ENCODE results near the gene CD47.

CD47 gene

DNA sequence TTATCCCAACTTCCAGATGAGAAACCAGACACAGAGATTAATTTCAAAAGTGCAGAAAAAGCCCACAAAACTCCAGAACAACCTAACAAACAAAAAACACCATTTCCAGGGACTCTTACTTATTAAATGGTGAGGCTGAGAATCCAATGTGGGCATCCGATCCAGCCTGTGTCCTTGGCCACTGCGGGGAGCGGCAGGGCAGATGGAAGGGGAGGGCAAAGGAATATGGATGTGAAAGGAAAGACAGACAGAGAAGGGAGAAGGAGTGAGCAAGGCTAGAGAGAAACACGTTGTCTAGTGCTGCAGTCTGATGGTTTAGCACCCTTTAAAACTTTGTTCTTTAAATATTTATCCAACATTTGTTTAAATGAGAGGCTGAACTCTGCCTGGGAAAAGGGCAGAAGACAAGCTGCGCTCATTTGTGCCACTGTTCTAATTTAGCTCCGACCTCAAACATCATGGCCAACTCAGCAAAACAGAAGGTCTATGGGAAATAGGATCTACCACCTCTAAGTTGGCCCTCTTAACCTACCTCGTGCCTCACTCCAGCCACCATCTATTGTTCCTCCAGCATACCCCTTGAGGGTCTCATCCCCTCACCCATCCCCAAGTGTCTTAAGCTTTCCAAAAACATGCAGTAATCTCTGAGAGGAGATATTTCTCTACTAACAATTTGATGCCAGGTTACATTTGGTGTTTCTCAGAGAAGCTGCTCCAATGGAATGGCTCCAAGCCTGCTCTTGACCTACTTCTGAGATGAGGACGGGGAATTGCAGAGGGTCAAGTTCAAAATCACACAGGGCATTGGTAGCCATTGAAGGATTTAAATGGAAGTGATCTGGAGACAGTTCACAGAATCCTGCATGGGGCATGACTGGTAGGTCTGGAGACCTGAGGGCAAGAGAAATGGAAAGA is 77.4 kb downstream of the CD47 start:
- no peak for DNase-seq (ENCODE audit: low spot score)

DNA sequence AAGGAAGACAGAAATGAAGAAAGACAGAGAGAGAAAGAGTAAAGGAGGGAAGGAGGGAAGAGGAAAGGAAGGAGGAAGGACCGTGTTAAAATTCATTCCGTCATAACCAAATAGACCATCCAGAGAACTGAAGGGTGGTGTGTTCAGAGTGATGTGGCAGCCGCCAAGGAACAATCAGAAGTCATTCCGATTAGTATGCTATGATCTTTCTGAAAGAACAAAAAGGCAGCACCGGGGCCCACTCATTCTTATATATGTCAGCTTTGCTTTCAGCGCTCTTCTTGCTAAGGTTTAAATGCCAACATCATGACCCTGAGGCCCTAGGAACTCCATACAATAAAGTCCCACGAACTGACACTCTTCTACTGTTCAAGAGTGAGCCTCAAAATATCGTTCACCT is 78.5 kb downstream of the CD47 start:
- no peak for DNase-seq (ENCODE audit: low spot score)

DNA sequence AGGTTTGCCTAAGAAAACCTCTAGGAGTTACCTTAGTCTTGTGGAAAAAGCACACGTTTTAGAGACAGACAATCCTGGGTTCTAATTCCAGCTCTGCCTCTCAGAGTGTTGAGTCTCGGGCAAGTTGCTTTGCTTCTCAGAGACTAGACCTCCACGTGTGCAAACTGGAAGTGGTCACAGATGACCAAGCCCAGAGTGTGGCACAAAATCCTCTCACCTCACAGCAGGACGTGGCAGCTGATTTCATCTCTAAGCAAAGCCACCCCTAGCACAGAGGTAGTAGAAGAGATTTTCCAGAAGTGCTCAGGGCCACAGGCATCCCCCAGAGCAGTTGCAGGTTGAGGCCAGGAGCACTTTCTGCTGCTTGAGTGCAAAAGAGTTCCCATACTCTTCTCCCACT is 79.2 kb downstream of the CD47 start:
- DNase-seq (ENCODE audit: low spot score) = no peak

DNA sequence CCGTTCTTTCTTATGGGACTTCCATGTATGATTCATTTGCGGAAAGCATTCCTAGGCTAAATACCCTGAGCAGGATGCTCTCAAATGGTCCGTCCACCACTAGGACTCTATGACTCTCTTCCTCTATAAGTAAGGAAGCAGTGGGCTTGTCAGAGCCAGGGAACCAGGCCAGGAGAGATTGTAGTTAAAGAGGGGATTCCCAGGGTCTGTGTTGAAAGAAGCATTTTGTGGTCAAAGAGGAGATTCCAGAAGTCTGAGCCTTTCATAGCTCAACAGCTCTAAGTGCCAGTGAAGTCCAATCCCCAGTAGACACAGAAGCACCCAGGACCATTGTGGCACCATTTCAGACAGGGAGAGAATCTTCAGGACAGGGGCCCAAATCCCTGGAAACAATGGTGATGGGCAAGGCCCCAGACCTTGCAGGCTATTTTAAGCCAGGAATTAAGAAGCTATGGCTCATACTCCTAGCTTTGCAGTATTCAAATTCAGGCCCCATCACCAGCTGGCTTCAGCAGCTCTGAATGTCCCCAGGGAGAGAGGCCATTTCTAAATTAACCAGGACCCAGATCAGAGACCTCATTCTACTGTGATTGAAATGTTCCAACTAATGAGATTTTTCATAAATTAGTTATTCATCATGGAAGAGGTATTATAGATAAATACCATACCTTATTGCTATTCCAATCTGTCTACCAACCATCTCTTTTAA is 81.7 kb downstream of the CD47 start:
- peak; percentile 50 for DNase-seq (ENCODE audit: low spot score)

DNA sequence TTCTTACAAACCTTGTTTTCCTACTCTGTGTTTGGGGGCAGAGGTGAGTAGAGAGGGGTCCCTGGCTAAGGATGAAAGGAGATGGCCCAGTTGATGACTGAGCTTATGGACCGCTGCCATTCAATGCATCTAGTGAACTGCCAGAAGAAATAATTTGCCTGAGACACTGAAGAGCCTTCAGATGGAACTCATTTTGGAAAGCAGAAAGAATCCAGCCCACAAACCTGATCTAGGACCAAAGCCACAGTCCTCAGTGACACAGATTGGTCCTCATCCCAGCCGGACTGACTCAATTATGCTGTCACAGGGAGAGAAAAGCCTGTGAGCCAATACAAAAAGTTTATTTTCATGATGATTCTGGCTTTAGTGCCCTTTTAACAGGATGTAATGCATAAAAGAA is 82.7 kb downstream of the CD47 start:
- peak; percentile 74 for DNase-seq (ENCODE audit: low spot score)

DNA sequence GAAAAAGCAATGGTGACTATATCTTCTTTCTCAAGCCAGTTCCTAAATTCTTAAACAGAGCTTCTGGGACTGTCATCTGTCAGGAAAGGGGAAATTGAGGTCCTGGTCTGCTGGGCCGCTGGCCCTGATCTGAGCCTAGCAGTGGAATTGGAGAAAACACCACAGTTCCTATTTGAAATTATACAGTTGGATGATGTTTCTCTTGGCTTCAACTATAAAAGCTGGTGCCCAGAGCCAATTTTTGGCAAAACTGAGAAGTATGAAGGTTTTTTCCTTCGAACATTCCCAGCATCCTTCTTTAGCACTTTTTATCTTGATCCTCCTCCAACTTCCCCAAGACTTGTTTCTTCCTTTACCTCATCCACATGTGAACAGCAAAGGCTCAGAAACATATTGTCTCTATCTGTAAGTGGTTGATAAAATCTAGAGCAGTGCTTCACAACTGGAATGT is 83.9 kb downstream of the CD47 start:
- DNase-seq (ENCODE audit: low spot score) = no peak

DNA sequence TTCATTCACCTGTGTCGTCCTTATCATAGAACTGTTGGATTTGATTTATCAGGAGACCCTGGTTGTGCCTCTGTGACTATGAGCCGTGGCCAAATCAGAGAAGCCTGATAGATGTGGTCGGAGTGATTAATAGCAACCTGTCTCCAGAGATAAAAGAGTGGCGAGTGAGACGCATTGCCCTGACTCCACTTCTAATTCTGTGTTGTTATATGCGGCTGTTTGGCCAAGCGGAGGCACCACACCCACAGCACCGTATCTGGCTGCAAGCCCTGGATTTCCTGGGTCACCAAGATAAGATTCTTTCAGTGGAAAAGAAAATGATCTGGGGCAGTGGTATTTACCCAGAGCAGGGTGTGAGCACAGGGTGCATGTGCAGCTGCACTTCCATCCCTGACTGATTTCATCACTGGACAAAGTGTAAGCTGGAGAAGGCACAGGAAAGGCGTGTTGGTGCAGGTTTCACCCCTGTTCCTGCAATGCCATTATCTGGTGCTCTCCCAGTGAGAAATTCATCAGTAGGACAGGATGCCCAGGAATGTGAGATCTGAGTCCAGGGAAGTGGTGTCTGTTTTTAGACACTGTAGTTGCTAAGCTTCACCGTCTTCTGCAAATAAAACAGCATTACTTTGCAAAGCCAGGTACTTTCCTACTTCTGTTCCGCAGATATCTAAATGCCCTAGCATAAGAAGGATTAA is 84.6 kb downstream of the CD47 start:
- DNase-seq (ENCODE audit: low spot score) = no peak

DNA sequence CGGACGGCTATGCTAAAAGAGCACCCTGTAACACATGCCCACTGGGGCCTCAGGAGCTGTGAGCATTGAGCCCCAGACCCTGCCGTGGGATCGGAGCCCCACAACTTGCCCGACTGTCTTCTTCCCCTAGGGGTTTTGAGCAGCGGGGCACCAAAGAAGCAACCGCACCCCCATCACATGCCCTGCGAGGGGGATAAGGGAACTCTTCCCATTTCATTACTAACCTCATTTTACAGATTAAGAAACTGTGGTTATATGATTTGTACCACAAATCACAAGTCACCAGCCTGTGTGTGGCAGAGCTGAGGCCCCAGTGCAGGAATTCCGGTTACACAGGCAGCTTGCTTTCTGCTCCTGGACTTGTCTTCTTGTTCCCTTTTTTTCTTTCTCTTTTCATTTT is 86.2 kb downstream of the CD47 start:
- DNase-seq (ENCODE audit: low spot score) = no peak

DNA sequence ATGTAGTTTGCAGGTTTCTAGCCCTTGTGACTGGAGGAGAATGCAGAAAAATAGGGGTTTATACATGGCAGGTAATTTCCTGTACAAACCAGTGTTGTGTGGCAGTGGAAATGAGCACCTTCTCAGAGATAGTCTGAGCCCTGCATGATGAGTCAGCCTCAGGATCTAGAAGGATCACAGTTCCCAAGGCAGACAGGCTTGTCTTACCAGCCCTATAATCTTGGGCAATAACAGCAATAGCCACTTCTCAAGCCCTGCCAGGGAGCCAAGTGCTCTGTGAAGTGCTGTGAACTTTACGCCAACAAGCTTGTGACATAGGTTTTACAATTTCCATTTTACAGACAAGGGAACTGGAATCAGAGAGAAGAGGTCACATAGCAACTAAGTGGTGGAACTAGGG is 89.4 kb downstream of the CD47 start:
- DNase-seq (ENCODE audit: low spot score) = peak; percentile 32

DNA sequence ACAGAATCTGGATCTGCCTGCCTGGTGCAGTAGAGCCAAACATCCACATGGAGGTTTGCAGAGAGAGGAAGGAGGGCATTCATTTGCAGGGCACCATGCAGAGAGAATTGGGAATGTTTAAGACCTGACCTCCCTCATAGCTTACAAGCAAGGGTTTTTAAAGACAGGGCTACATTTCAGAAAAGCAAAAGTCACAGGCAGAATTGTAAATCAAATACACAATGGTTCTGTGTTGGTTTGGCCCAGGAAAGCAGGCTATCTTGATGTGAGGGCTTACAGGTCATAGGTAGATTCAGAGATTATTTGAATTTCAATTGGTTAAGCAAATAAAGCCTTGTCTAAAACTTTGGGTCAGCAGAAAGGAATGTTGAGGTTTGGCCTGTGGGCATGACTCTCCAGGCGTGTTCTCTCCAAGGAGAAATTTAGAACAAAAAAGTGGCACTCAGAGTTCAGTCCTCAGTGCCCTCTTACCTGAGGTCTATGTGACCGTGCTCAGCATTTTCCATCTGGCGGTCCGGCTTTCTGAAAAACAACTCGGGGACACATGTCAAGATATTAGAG is 91.5 kb downstream of the CD47 start:
- peak; percentile 42 for DNase-seq (ENCODE audit: low spot score)

DNA sequence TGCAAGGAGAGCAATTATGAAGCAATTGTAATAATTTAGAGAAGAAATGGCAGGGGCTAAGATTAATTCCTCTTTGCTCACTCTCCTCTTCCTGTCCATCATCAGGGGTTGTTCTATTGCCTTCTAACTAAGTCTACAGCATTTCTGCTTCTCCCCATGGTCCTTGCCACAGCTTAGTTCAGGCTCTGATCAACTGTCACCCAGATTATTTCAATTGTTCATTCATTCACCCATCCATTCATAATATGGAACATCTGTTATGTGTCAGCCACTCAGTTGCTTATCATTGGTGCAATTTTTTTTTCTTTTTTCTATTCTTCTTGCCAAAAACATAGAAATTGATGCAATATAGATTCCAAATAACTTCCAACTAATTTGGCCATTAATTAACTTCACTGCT is 93.2 kb downstream of the CD47 start:
- no peak for DNase-seq (ENCODE audit: low spot score)

DNA sequence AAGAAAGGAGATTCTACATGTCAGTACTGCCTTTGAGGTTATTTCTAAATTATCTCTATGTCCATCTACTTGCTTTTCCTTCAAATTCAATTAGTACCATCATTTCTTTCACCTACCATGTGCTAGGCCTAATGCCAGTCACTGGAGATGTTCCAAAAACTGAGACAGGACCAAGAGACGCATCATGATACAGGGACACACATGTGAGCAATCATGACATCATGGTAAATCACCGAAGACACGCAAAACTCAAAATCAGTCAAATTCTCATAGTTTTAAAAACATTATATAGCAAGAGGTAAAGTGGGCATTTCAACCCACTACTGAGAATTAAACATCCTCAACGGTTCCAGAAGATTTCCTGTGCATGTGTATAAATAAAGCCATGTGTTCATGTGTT is 95.0 kb downstream of the CD47 start:
- DNase-seq (ENCODE audit: low spot score) = no peak

DNA sequence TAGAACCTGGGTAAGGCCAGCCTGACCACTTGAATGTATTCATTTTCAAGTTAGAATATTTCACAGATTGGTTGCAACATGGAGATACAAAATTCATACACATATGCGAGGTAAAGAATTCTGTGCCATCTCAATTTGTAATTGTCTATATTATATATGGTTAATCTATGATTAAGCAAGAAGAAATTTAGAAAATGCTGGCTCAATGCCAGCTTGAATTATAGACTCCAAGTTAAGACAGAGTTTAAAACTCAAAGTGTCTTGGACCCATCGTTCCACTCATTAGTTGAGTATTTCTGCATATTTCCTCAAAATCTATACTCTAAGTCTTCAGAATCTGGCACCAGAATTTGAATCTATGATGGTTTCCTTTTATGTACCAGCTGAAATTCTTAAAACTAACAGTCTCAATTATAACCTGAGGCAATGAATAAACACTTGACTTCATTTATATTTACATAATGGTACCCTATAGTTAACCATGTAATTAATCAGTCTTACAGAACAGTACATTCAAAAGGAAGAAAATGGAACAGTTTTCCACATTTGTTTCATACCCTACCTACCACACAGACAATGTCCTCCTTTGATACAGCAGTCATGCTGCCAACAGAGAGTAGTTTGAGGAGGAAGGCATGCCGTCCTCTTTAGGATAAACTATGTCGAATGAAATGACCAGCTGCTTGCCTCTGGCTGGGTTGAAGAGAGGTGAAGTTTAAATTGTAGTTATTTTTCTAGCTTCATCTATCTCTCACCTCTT is 95.7 kb downstream of the CD47 start:
- no peak for DNase-seq (ENCODE audit: low spot score)

DNA sequence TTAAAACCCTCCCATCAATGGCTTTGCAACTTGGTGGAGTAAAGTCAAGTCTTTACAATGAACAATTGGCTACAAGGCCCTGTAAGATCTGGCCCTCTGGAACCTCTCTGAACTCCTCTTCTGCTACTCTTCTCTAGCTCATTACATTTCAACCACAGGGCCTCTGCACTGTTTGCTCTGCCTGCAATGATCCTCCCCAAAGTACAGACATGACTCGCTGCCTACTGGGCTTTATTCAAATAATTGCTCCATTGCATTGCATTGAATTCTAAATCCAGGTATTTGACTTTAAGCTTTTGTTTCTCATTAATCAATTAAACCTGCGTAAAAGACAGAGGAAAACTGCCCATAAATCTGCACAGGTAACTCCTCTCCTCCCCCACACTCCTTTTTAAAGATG is 96.7 kb downstream of the CD47 start:
- DNase-seq (ENCODE audit: low spot score) = no peak

DNA sequence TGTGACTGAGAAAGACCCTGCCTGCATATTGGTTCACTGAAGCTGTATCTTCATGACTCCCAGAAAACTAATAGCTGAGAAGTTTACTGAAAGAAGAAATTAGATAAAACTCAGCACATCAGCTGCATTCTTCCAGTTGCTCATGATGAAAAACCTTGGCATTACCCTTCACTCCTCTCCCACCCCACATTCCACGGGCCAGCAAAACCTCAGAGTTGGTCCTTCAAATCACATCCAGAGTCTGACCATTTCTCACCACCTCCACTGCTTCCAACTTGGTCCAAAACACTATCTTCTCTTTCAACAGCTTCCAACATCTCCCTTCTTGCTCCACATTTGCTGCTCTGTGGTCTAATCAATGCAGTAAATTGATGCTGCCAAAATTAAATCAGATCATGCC is 97.1 kb downstream of the CD47 start:
- peak; percentile 73 for DNase-seq (ENCODE audit: low spot score)

All from AG08395 (cell line).